ENCODE results near the gene GSTM3. TPM values are rescaled to one million over a fixed set of nuclear protein-coding genes. Genes with fewer than 3 reads are reported as not detected.

The GSTM3 gene
- total RNA-seq, 2 donors from 2014 or later = 68.5 to 73.8 TPM

DNA sequence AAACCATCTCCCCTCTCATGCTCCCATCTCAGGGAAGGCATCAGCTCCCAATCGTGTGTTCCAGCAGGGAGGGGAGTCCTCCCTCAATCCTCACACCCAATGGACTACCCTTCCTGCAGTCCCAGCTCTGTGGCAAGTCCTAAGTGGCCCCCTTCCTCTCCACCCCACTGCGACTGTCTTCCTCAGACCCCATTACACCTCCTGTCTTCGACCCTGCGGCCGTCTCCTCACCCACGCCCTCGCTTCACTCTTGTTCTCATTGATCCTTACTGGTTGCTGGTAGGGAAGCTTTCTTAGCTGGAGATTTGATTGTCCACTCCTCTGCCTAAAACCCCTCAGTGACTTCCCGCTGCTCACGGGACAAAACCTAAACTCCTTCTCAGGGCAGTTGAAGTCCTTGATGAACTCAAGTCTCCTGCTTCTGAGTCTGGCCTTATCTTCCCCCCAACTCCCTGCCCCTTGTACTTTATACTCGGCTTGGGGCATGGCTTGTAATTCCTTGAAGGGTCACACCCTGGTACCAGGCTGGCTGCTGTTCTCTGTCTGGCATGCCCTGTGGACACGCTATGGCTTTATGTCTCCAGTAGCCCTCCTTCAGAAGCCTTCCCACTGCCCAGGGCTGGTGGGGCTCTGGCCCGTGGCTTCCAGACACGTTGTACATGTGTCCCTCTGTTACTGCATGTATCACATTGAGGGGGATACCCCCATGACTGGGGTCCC is 25.2 kb upstream of the GSTM3 start:
- no peak for ATAC-seq
- DNase-seq = peak; percentile 1 to 5 (median 4)
- intact Hi-C loops (cut with DNase I) = no loop called here
- TF ChIP-seq, protein P1, sequence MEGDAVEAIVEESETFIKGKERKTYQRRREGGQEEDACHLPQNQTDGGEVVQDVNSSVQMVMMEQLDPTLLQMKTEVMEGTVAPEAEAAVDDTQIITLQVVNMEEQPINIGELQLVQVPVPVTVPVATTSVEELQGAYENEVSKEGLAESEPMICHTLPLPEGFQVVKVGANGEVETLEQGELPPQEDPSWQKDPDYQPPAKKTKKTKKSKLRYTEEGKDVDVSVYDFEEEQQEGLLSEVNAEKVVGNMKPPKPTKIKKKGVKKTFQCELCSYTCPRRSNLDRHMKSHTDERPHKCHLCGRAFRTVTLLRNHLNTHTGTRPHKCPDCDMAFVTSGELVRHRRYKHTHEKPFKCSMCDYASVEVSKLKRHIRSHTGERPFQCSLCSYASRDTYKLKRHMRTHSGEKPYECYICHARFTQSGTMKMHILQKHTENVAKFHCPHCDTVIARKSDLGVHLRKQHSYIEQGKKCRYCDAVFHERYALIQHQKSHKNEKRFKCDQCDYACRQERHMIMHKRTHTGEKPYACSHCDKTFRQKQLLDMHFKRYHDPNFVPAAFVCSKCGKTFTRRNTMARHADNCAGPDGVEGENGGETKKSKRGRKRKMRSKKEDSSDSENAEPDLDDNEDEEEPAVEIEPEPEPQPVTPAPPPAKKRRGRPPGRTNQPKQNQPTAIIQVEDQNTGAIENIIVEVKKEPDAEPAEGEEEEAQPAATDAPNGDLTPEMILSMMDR (IDR thresholded peaks at IDR 0.05) = no peak
- TF ChIP-seq POLR2A (IDR thresholded peaks at IDR 0.05) = no peak
- H3K4me1 ChIP-seq = peaks cover 5% of the 10 kb centered on the region
- H3K9me3 ChIP-seq = no peaks in the 10 kb centered on the region
- H3K27me3 ChIP-seq = no peaks in the 10 kb centered on the region
- 67 to 74% methylated on average over 13 of the region's 13 CpGs for WGBS, 2 donors
- no peaks in the 10 kb centered on the region for H3K36me3 ChIP-seq (replicated peaks in 1 of 2; ENCODE audit: insufficient read depth in 1 of 2, low read depth in 2 of 2)
- no peak overlapping the region for H3K27ac ChIP-seq
- H3K4me3 ChIP-seq = no peak overlapping the region

GRCh38 chr1:109765483-109765815 is 24.6 kb upstream of the GSTM3 start:
- Histone ChIP-seq H3K9me3 (no peaks in the 10 kb centered on the region), H3K27ac (no peak overlapping the region), H3K4me3 (no peak overlapping the region), H3K36me3 (replicated peaks in 1 of 2; ENCODE audit: insufficient read depth in 1 of 2, low read depth in 2 of 2) (no peaks in the 10 kb centered on the region), H3K27me3 (no peaks in the 10 kb centered on the region), H3K4me1 (peaks cover 5% of the 10 kb centered on the region)
- intact Hi-C loops (cut with DNase I) = no loop called here
- TF ChIP-seq POLR2A (IDR thresholded peaks at IDR 0.05) = no peak
- TF ChIP-seq, protein P1 (IDR thresholded peaks at IDR 0.05) = no peak
- peak in 3 of 4 donors; percentile 0 to 6 (median 1) for DNase-seq
- WGBS, 2 donors = 66 to 74% methylated on average over 4 of the region's 4 CpGs
- ATAC-seq = no peak

DNA sequence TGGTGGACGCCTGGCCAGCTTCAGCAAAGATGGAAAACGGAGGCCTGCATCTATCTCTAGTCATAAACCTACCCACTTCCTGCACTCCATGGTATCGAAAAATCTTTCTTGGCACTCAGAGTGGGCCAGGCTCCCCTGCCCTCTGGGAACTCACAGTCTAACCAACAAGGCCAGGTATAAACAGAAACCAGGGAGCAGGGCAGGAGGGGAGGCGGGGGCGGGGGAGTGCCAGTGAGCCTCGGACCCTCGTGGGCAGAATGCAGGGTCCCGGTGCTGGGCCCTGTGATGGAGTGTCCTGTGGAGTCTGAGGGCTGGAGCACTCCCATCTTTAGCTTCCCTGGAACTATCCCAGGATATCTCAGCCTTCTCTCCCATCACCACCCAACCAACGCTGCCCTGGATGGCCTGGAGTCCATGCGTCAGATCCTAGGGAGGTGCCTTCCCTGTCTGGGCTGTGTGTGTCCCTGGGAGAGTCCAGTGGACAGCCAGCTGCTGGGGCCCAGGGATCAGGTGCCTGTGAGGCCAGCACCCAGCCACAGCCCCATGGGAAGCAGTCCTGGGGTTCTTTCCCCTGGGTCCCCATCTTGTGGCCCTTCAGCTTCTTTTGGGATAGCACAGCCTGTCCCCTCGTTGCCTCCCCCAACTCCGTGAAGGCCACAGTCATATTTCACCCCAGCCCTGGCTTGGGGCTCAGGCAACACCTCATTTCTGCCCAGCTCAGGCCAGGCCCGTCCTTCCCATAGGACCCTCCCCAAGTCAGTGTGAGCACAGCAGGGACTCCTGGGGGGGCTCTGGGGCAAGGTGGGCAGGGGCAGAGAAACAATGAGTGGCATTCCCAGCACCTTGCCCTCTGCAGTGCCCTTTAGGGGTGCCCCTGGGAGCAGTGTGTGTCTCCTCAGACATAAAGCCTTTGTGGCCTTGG is 24.0 kb upstream of the GSTM3 start:
- H3K27ac ChIP-seq = no peak overlapping the region
- no peak for TF ChIP-seq POLR2A (IDR thresholded peaks at IDR 0.05)
- TF ChIP-seq, protein P1 (IDR thresholded peaks at IDR 0.05) = no peak
- H3K27me3 ChIP-seq = no peaks in the 10 kb centered on the region
- intact Hi-C loops (cut with DNase I) = no loop called here
- H3K4me3 ChIP-seq = no peak overlapping the region
- 87 to 88% methylated on average over 13 of the region's 13 CpGs for WGBS, 2 donors
- no peak for ATAC-seq
- no peaks in the 10 kb centered on the region for H3K36me3 ChIP-seq (replicated peaks in 1 of 2; ENCODE audit: insufficient read depth in 1 of 2, low read depth in 2 of 2)
- H3K9me3 ChIP-seq = no peaks in the 10 kb centered on the region
- H3K4me1 ChIP-seq = peaks cover 5% of the 10 kb centered on the region
- peak; percentile 1 to 8 (median 4) for DNase-seq

DNA sequence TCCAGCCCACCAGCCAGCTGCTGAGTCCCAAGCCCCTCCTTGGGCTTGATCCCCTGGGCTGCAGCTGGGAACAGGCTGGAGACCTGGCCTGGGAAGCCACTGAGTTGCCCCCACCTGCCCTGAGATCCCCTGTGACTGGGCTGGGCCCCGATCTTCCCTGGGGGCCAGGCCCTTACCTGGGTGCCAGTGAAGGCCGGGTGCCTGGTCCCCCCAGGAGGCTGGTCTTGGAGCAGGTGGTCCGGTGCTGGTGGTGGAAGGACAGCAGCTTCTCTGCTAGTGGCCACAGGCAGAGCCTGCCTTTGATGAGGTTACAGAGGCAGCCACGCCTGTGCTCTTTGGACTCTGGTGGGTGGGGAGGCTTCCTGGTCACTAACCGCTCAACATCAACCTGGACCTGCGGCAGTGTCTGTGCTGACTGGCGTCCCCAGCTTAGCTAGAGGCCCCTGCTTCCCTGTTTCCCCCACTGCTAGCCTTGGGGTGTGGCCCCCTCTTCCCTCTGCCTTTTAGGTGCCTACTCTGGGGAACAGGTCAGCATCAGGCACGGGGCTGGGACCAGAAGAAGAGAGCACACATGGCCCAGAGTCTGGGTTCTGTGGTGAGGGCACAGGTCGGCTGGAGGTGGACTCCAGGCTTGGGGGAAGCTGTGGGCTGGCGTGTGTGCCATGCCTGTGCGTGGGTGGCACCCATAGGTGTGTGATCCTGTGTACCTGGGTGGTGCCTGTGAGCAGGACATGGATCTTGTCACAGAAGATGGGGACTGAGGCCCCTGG is 23.0 kb upstream of the GSTM3 start, which contains the start of gene EPS8L3:
TSS of gene EPS8L3 (minus strand) at position 278 of the 770 bp plus-strand sequence. CDS start 2,174 bp downstream, outside the sequence.
- ATAC-seq = no peak

More for the DNA sequence above, 23.0 kb upstream of the GSTM3 start, which contains the start of gene EPS8L3:
- Histone ChIP-seq H3K9me3 (no peaks in the 10 kb centered on the region), H3K36me3 (replicated peaks in 1 of 2; ENCODE audit: insufficient read depth in 1 of 2, low read depth in 2 of 2) (no peaks in the 10 kb centered on the region), H3K27ac (no peak within 1 kb of the TSS), H3K27me3 (no peaks in the 10 kb centered on the region), H3K4me3 (no peak within 1 kb of the TSS), H3K4me1 (peaks cover 5% of the 10 kb centered on the region)
- WGBS, 2 donors = 77 to 78% methylated on average over 5 to 11 of the region's 11 CpGs
- DNase-seq = peak; percentile 3 to 19 (median 9)
- intact Hi-C loops (cut with DNase I) = no loop called here
- TF ChIP-seq, protein P1 (IDR thresholded peaks at IDR 0.05) = no peak
- peak in 1 of 3 donors; percentile 10 for TF ChIP-seq POLR2A (IDR thresholded peaks at IDR 0.05)

Measured in body of pancreas (tissue), 4 donors.